Central memory CD8-positive, alpha-beta T cell (primary cell): Measurements from ENCODE around the gene RIMBP3B.
A peak's percentile ranks its signal among the peaks of the same experiment; 100 is the strongest.
"Not testable (repeated sequence)": the region's sequence is repeated elsewhere in the genome, so short reads cannot be mapped to it uniquely, and the experiment has no call there.

ENCODE experiments used
- ATAC-seq: fragments of 150-1000 bp; cut with Tn5 transposase; replicated peaks from 2 replicates; pipeline ENCODE4 v1.10.0; 2022; ENCODE audit warnings: mild to moderate bottlenecking, moderate FRiP score, moderate number of reproducible peaks; ENCODE audit not compliant: poor library complexity, severe bottlenecking; ENCODE audit errors: extremely low read depth
- DNase-seq, 2 donors: peaks; one replicate each; pipeline ENCODE4 v3.0.0; 2021; ENCODE audit warnings: low spot score in 2 of 2
- H3K27ac Mint-ChIP-seq: one replicate; pipeline ENCODE4 v1.8.0; 2022; ENCODE audit warnings: low read depth, mild to moderate bottlenecking, moderate library complexity, mixed read lengths
- H3K27me3 Mint-ChIP-seq: one replicate; pipeline ENCODE4 v1.8.0; 2022; ENCODE audit warnings: mixed read lengths
- H3K36me3 Mint-ChIP-seq: one replicate; pipeline ENCODE4 v1.8.0; 2022; ENCODE audit warnings: mild to moderate bottlenecking, moderate library complexity, mixed read lengths; ENCODE audit not compliant: insufficient read depth
- H3K4me1 Mint-ChIP-seq: one replicate; pipeline ENCODE4 v1.8.0; 2022; ENCODE audit warnings: mixed read lengths
- H3K4me3 Mint-ChIP-seq: one replicate; pipeline ENCODE4 v1.8.0; 2022; ENCODE audit warnings: mild to moderate bottlenecking, moderate library complexity, mixed read lengths
- H3K9me3 Mint-ChIP-seq: one replicate; pipeline ENCODE4 v1.8.0; 2022; ENCODE audit warnings: mixed read lengths

RIMBP3B gene

GRCh38 chr22:21383701-21384467, at the start of gene RIMBP3B:
Gene RIMBP3B (plus strand): TSS chr22:21383751. CDS start chr22:21383859, 108 bp downstream.
- not testable (repeated sequence) for H3K4me1 Mint-ChIP-seq, H3K27me3 Mint-ChIP-seq, DNase-seq, H3K9me3 Mint-ChIP-seq, H3K36me3 Mint-ChIP-seq, H3K27ac Mint-ChIP-seq, H3K4me3 Mint-ChIP-seq
- peak; percentile 73 for ATAC-seq

GRCh38 chr22:21357527-21357926, 26.0 kb upstream of the RIMBP3B start:
- H3K4me1 Mint-ChIP-seq, DNase-seq, H3K36me3 Mint-ChIP-seq, H3K4me3 Mint-ChIP-seq, H3K27me3 Mint-ChIP-seq, H3K27ac Mint-ChIP-seq, H3K9me3 Mint-ChIP-seq, ATAC-seq: not testable (repeated sequence)

GRCh38 chr22:21360525-21360924, 23.0 kb upstream of the RIMBP3B start:
- H3K4me1 Mint-ChIP-seq, ATAC-seq, H3K27ac Mint-ChIP-seq, H3K27me3 Mint-ChIP-seq, H3K9me3 Mint-ChIP-seq, H3K36me3 Mint-ChIP-seq, DNase-seq, H3K4me3 Mint-ChIP-seq: not testable (repeated sequence)

- not testable (repeated sequence) for ATAC-seq, H3K27me3 Mint-ChIP-seq, H3K27ac Mint-ChIP-seq, H3K9me3 Mint-ChIP-seq, H3K4me1 Mint-ChIP-seq, DNase-seq, H3K36me3 Mint-ChIP-seq, H3K4me3 Mint-ChIP-seq
Measured at GRCh38 chr22:21362473-21362872, 21.1 kb upstream of the RIMBP3B start.

GRCh38 chr22:21363061-21363460, 20.5 kb upstream of the RIMBP3B start:
- H3K4me3 Mint-ChIP-seq, H3K9me3 Mint-ChIP-seq, H3K27me3 Mint-ChIP-seq, H3K27ac Mint-ChIP-seq, DNase-seq, ATAC-seq, H3K4me1 Mint-ChIP-seq, H3K36me3 Mint-ChIP-seq: not testable (repeated sequence)

GRCh38 chr22:21363803-21364202, 19.7 kb upstream of the RIMBP3B start:
- H3K9me3 Mint-ChIP-seq, DNase-seq, H3K27me3 Mint-ChIP-seq, ATAC-seq, H3K36me3 Mint-ChIP-seq, H3K4me3 Mint-ChIP-seq, H3K4me1 Mint-ChIP-seq, H3K27ac Mint-ChIP-seq: not testable (repeated sequence)

GRCh38 chr22:21364362-21364761, 19.2 kb upstream of the RIMBP3B start:
- H3K27ac Mint-ChIP-seq, DNase-seq, H3K4me3 Mint-ChIP-seq, H3K4me1 Mint-ChIP-seq, H3K27me3 Mint-ChIP-seq, H3K9me3 Mint-ChIP-seq, ATAC-seq, H3K36me3 Mint-ChIP-seq: not testable (repeated sequence)

GRCh38 chr22:21365337-21365736, 18.2 kb upstream of the RIMBP3B start:
- H3K4me3 Mint-ChIP-seq, H3K27ac Mint-ChIP-seq, H3K36me3 Mint-ChIP-seq, DNase-seq, ATAC-seq, H3K27me3 Mint-ChIP-seq, H3K4me1 Mint-ChIP-seq, H3K9me3 Mint-ChIP-seq: not testable (repeated sequence)

GRCh38 chr22:21368603-21369310, 14.8 kb upstream of the RIMBP3B start:
- H3K4me1 Mint-ChIP-seq, ATAC-seq, H3K4me3 Mint-ChIP-seq, H3K9me3 Mint-ChIP-seq, H3K36me3 Mint-ChIP-seq, H3K27ac Mint-ChIP-seq, DNase-seq, H3K27me3 Mint-ChIP-seq: not testable (repeated sequence)

GRCh38 chr22:21375880-21376279, 7.7 kb upstream of the RIMBP3B start:
- not testable (repeated sequence) for H3K9me3 Mint-ChIP-seq, DNase-seq, H3K4me3 Mint-ChIP-seq, H3K27me3 Mint-ChIP-seq, H3K27ac Mint-ChIP-seq, ATAC-seq, H3K36me3 Mint-ChIP-seq, H3K4me1 Mint-ChIP-seq

GRCh38 chr22:21384468-21385357, 1.2 kb downstream of the RIMBP3B start:
- H3K9me3 Mint-ChIP-seq, H3K4me1 Mint-ChIP-seq, H3K36me3 Mint-ChIP-seq, DNase-seq, H3K27ac Mint-ChIP-seq, H3K27me3 Mint-ChIP-seq, H3K4me3 Mint-ChIP-seq: not testable (repeated sequence)
- ATAC-seq, result peak; percentile 81

- DNase-seq, H3K36me3 Mint-ChIP-seq, H3K27me3 Mint-ChIP-seq, ATAC-seq, H3K27ac Mint-ChIP-seq, H3K4me3 Mint-ChIP-seq, H3K4me1 Mint-ChIP-seq, H3K9me3 Mint-ChIP-seq: not testable (repeated sequence)
Measured at GRCh38 chr22:21389480-21389879, 5.9 kb downstream of the RIMBP3B start.
